CD4-positive, alpha-beta T cell treated with Interleukin-1 beta for 1 hour (primary cell): ENCODE data around the gene SPECC1L.
"Not testable (repeated sequence)": the region's sequence is repeated elsewhere in the genome, so short reads cannot be mapped to it uniquely, and the experiment has no call there.

Experiments
- DNase-seq, 2 donors: peaks; one replicate each; pipeline ENCODE4 v3.0.0-alpha.2; 2020 to 2022

The SPECC1L gene

GRCh38 chr22:24285245-24285644 is 14.6 kb downstream of the SPECC1L start:
- no peak for DNase-seq

GRCh38 chr22:24287212-24287611 is 16.6 kb downstream of the SPECC1L start:
- not testable (repeated sequence) for DNase-seq

GRCh38 chr22:24287801-24288200 is 17.2 kb downstream of the SPECC1L start:
- not testable (repeated sequence) for DNase-seq

GRCh38 chr22:24289114-24289513 is 18.5 kb downstream of the SPECC1L start:
- no peak for DNase-seq

GRCh38 chr22:24289741-24290163 is 19.1 kb downstream of the SPECC1L start:
- no peak for DNase-seq

- no peak for DNase-seq
These were observed 19.8 kb downstream of the SPECC1L start for GRCh38 chr22:24290459-24290858.

GRCh38 chr22:24291515-24292201 is 21.0 kb downstream of the SPECC1L start:
- DNase-seq: no peak

GRCh38 chr22:24292202-24292830 is 21.7 kb downstream of the SPECC1L start:
- not testable (repeated sequence) for DNase-seq

GRCh38 chr22:24294913-24295312 is 24.3 kb downstream of the SPECC1L start:
- DNase-seq: not testable (repeated sequence)

- DNase-seq: not testable (repeated sequence)
These were observed 28.0 kb downstream of the SPECC1L start for GRCh38 chr22:24298497-24299155.

- DNase-seq: not testable (repeated sequence)
These were observed 29.9 kb downstream of the SPECC1L start for GRCh38 chr22:24300522-24300921.

- no peak for DNase-seq
These were observed 32.0 kb downstream of the SPECC1L start for GRCh38 chr22:24302591-24302990.

GRCh38 chr22:24303007-24303406 is 32.4 kb downstream of the SPECC1L start:
- no peak for DNase-seq

GRCh38 chr22:24304062-24304675 is 33.5 kb downstream of the SPECC1L start:
- no peak for DNase-seq

- DNase-seq: peak in 1 of 2 donors; percentile 10
These were observed 34.6 kb downstream of the SPECC1L start for GRCh38 chr22:24305260-24305692.

- DNase-seq: no peak
These were observed 40.3 kb downstream of the SPECC1L start for GRCh38 chr22:24310969-24311368.

GRCh38 chr22:24315367-24315966 is 44.8 kb downstream of the SPECC1L start:
- DNase-seq: no peak

- not testable (repeated sequence) for DNase-seq
These were observed 45.6 kb downstream of the SPECC1L start for GRCh38 chr22:24316264-24316663.

GRCh38 chr22:24317511-24317910 is 46.9 kb downstream of the SPECC1L start:
- DNase-seq: not testable (repeated sequence)

GRCh38 chr22:24319451-24319850 is 48.8 kb downstream of the SPECC1L start:
- DNase-seq: no peak

GRCh38 chr22:24321999-24322398 is 51.4 kb downstream of the SPECC1L start:
- no peak for DNase-seq

GRCh38 chr22:24322522-24322921 is 51.9 kb downstream of the SPECC1L start:
- no peak for DNase-seq

GRCh38 chr22:24323233-24323632 is 52.6 kb downstream of the SPECC1L start:
- no peak for DNase-seq
